HepG2 (cell line): ENCODE measurements around the gene SLIT1. TPM values are rescaled to one million over a fixed set of nuclear protein-coding genes. Genes with fewer than 3 reads are reported as not detected.

ENCODE experiments used
- ARNT2 ChIP-seq: sonication (generic); formaldehyde crosslinking; IDR thresholded peaks from 2 replicates; pipeline ENCODE4 v1.8.0; 2022; ENCODE audit warnings: mild to moderate bottlenecking, low read depth, missing genetic modification reagents, moderate library complexity
- ATF7 ChIP-seq, 2 experiments: fragments of 450-650 bp in 1 of 2; sonication (generic) in 1 of 2; formaldehyde crosslinking in 1 of 2; IDR thresholded peaks; 2 replicates each; pipeline versions ENCODE4 v1.4.0 to v1.6.1; 2016 to 2020; ENCODE audit warnings: antibody characterized with exemption in 1 of 2, mild to moderate bottlenecking in 1 of 2, missing genetic modification reagents in 1 of 2
- CCAR2 ChIP-seq: fragments of 200-400 bp; formaldehyde crosslinking; optimal IDR thresholded peaks from 2 replicates; pipeline ENCODE3; 2018; ENCODE audit warnings: low read depth, mild to moderate bottlenecking, low read length, moderate library complexity
- DPF2 ChIP-seq: sonication (generic); formaldehyde crosslinking; IDR thresholded peaks from 2 replicates; pipeline ENCODE4 v1.4.0; 2020; ENCODE audit warnings: mild to moderate bottlenecking, low read depth, missing genetic modification reagents, borderline replicate concordance
- HDAC2 ChIP-seq: sonication (generic); formaldehyde crosslinking; IDR thresholded peaks from 2 replicates; pipeline ENCODE4 v1.4.0; 2020; ENCODE audit warnings: missing genetic modification reagents
- KDM5A ChIP-seq: fragments of 200-600 bp; sonication (generic); IDR thresholded peaks from 2 replicates; pipeline ENCODE4 v1.7.0; 2018; ENCODE audit warnings: antibody characterized with exemption, mild to moderate bottlenecking, low read length, borderline replicate concordance
- KMT2A ChIP-seq: sonication (generic); formaldehyde crosslinking; IDR thresholded peaks from 2 replicates; pipeline ENCODE4 v1.4.0; 2020; ENCODE audit warnings: missing genetic modification reagents
- MED1 ChIP-seq: sonication (generic); formaldehyde crosslinking; IDR thresholded peaks from 2 replicates; pipeline ENCODE4 v1.4.0; 2020; ENCODE audit warnings: missing genetic modification reagents
- RERE ChIP-seq: IDR thresholded peaks from 2 replicates; pipeline ENCODE4 v1.6.1; 2016; ENCODE audit warnings: low read depth, missing genetic modification reagents, missing compliant biosample characterization
- SNAI1 ChIP-seq: sonication (generic); formaldehyde crosslinking; IDR thresholded peaks from 2 replicates; pipeline ENCODE4 v1.5.0; 2020; ENCODE audit warnings: mild to moderate bottlenecking, missing genetic modification reagents, borderline replicate concordance
- SUZ12 ChIP-seq: fragments of 150-350 bp; IDR thresholded peaks from 2 replicates; pipeline ENCODE4 v1.6.1; 2014; ENCODE audit warnings: low read depth, low read length
- ZBTB3 ChIP-seq: sonication (generic); formaldehyde crosslinking; IDR thresholded peaks from 2 replicates; pipeline ENCODE4 v1.4.0; 2020; ENCODE audit warnings: low read depth, mild to moderate bottlenecking, moderate library complexity, missing genetic modification reagents, borderline replicate concordance
- ZNF121 ChIP-seq: sonication (generic); formaldehyde crosslinking; IDR thresholded peaks from 2 replicates; pipeline ENCODE4 v1.5.0; 2020; ENCODE audit warnings: mild to moderate bottlenecking, missing genetic modification reagents
- ZNF326 ChIP-seq: sonication (generic); formaldehyde crosslinking; IDR thresholded peaks from 2 replicates; pipeline ENCODE4 v1.4.0; 2020; ENCODE audit warnings: missing genetic modification reagents, borderline replicate concordance
- ZNF432 ChIP-seq: sonication (generic); formaldehyde crosslinking; IDR thresholded peaks from 2 replicates; pipeline ENCODE4 v1.5.0; 2020; ENCODE audit warnings: missing genetic modification reagents, mild to moderate bottlenecking, borderline replicate concordance
- ZNF567 ChIP-seq: sonication (generic); formaldehyde crosslinking; IDR thresholded peaks from 2 replicates; pipeline ENCODE4 v1.8.1; 2023; ENCODE audit warnings: mild to moderate bottlenecking, missing genetic modification reagents, borderline replicate concordance
- ZNF7 ChIP-seq: IDR thresholded peaks from 2 replicates; pipeline ENCODE4 v1.6.1; 2016; ENCODE audit warnings: missing biosample characterization, missing genetic modification reagents
- ZNF720 ChIP-seq: sonication (generic); formaldehyde crosslinking; IDR thresholded peaks from 2 replicates; pipeline ENCODE4 v1.4.0; 2020; ENCODE audit warnings: missing genetic modification reagents
- polyA plus RNA-seq, 8 experiments: library from polyadenylated mRNA; depleted of rRNA in 3 of 8; stranded (reverse) in 7 of 8; unstranded in 1 of 8; fragments of >200 nt; fragmentation: Illumina TruSeq in 4 of 8; extraction: Trizol in 4 of 8; gene quantifications; 2 replicates each; pipeline versions ENCODE4 v1.2.1 to v1.2.3, GENCODE V29; 2011 to 2016; ENCODE audit warnings: low read depth in 4 of 8, missing spikeins in 1 of 8, mixed read lengths in 1 of 8; ENCODE audit not compliant: insufficient read depth in 1 of 8
- total RNA-seq, 5 experiments: library from RNA; depleted of rRNA; stranded (reverse); fragments of >200 nt; fragmentation: Illumina TruSeq; extraction: Trizol; gene quantifications; 2 replicates each; pipeline ENCODE4 v1.2.3, GENCODE V29; 2016; ENCODE audit warnings: low read depth in 1 of 5
- TF ChIP-seq, protein P1 (sequence below): sonication (generic); formaldehyde crosslinking; IDR thresholded peaks from 2 replicates; pipeline ENCODE4 v1.4.0; 2020; ENCODE audit warnings: missing genetic modification reagents, borderline replicate concordance

SLIT1 gene
- total and polyA plus RNA-seq, 2 of the 13 experiments (the other 11 are each of a cell fraction or from before 2014, with no cell fraction given) = 0.09 to 0.33 TPM

DNA sequence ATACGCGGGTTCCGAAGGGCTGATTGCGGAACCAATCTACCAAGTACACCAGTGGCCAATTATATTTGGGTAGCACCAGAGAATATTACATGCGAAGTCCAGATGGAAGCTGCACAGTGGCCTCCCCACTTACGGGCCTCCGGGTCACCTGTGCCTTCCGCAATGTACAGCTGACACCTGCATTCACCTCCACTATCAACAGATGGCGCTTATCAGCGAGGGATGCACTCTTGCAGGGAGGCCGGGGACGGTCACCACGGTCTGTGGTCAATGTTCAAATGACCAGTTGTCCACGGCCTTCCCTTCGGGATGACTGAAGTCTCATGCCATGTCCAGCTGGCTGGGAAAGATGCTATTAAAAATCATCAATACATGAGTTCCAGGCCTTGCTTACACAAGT, 47.6 kb downstream of the SLIT1 start (continued):
- TF ChIP-seq ATF7 (IDR thresholded peaks at IDR 0.05) (no peak), ATF7 (CRISPR knock-in tag; IDR thresholded peaks at IDR 0.05) (no peak), DPF2 (CRISPR knock-in tag) (no peak), ZNF720 (CRISPR knock-in tag) (no peak), MED1 (CRISPR knock-in tag) (no peak), ARNT2 (CRISPR knock-in tag) (no peak), KDM5A (no peak), HDAC2 (CRISPR knock-in tag) (no peak; the same call in 1 of the 2 replicates), ZNF567 (CRISPR knock-in tag) (no peak), ZNF432 (CRISPR knock-in tag) (no peak), SUZ12 (no peak), CCAR2 (no peak), SNAI1 (no peak), RERE (CRISPR knock-in tag) (no peak), ZNF326 (CRISPR knock-in tag) (no peak), ZBTB3 (CRISPR knock-in tag) (no peak), ZNF121 (no peak), ZNF7 (no peak), KMT2A (CRISPR knock-in tag) (no peak)
- TF ChIP-seq, protein P1, sequence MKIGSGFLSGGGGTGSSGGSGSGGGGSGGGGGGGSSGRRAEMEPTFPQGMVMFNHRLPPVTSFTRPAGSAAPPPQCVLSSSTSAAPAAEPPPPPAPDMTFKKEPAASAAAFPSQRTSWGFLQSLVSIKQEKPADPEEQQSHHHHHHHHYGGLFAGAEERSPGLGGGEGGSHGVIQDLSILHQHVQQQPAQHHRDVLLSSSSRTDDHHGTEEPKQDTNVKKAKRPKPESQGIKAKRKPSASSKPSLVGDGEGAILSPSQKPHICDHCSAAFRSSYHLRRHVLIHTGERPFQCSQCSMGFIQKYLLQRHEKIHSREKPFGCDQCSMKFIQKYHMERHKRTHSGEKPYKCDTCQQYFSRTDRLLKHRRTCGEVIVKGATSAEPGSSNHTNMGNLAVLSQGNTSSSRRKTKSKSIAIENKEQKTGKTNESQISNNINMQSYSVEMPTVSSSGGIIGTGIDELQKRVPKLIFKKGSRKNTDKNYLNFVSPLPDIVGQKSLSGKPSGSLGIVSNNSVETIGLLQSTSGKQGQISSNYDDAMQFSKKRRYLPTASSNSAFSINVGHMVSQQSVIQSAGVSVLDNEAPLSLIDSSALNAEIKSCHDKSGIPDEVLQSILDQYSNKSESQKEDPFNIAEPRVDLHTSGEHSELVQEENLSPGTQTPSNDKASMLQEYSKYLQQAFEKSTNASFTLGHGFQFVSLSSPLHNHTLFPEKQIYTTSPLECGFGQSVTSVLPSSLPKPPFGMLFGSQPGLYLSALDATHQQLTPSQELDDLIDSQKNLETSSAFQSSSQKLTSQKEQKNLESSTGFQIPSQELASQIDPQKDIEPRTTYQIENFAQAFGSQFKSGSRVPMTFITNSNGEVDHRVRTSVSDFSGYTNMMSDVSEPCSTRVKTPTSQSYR = no peak
